Spleen (tissue), 11 donors: ENCODE measurements around the gene NSMCE4A. TPM values are rescaled to one million over a fixed set of nuclear protein-coding genes. Genes with fewer than 3 reads are reported as not detected.

Source experiments
- DNase-seq: peaks from one replicate; pipeline ENCODE4 v3.0.0-alpha.2; 2020
- H3K27ac ChIP-seq, 8 donors: fragments of 200-600 bp; sonication (generic) in 7 of 8; 1 replicate in 4 of 8; 2 replicates in 4 of 8; pipeline versions ENCODE4 v1.5.0 to v1.8.0; 2016 to 2021; ENCODE audit warnings: inconsistent platforms in 4 of 8, mild to moderate bottlenecking in 4 of 8, moderate library complexity in 1 of 8
- H3K27me3 ChIP-seq, 7 donors: fragments of 200-600 bp; sonication (generic) in 6 of 7; replicated peaks in 1 of 7; 1 replicate in 4 of 7; 2 replicates in 3 of 7; pipeline versions ENCODE4 v1.5.0 to v1.8.0; 2016 to 2021; ENCODE audit warnings: inconsistent platforms in 3 of 7, mild to moderate bottlenecking in 1 of 7
- H3K36me3 ChIP-seq, 6 donors: fragments of 200-600 bp; sonication (generic) in 5 of 6; 1 replicate in 4 of 6; 2 replicates in 2 of 6; pipeline versions ENCODE4 v1.5.0 to v1.8.0; 2016 to 2021; ENCODE audit warnings: inconsistent platforms in 2 of 6
- H3K4me1 ChIP-seq, 6 donors: fragments of 200-600 bp; sonication (generic) in 5 of 6; 1 replicate in 3 of 6; 2 replicates in 3 of 6; pipeline versions ENCODE4 v1.5.0 to v1.8.0; 2016 to 2021; ENCODE audit warnings: inconsistent platforms in 3 of 6
- H3K4me3 ChIP-seq, 8 donors: fragments of 200-600 bp; sonication (generic) in 7 of 8; 1 replicate in 4 of 8; 2 replicates in 4 of 8; pipeline versions ENCODE4 v1.5.0 to v1.8.0; 2016 to 2021; ENCODE audit warnings: inconsistent platforms in 4 of 8, mild to moderate bottlenecking in 4 of 8, moderate library complexity in 2 of 8
- H3K9me3 ChIP-seq, 8 donors: fragments of 200-600 bp; sonication (generic) in 7 of 8; 1 replicate in 4 of 8; 2 replicates in 4 of 8; pipeline versions ENCODE4 v1.5.0 to v1.8.0; 2016 to 2021; ENCODE audit warnings: inconsistent platforms in 4 of 8
- POLR2A ChIP-seq, 3 donors: fragments of 450-650 bp; IDR thresholded peaks; one replicate each; pipeline ENCODE4 v1.5.1; 2017; ENCODE audit warnings: antibody characterized with exemption in 3 of 3, mild to moderate bottlenecking in 1 of 3
- POLR2AphosphoS5 ChIP-seq, 3 donors: sonication (generic); formaldehyde crosslinking; IDR thresholded peaks; one replicate each; pipeline ENCODE4 v1.5.1; 2017; ENCODE audit warnings: antibody characterized with exemption in 3 of 3
- WGBS, 5 donors: extraction: QIAGEN DNeasy Blood & Tissue Kit in 3 of 5; methylation state at CpG; one replicate each; pipeline versions ENCODE4 v1.1.5 to v1.1.7; 2013 to 2018; 5-methylcytosine and 5-hydroxymethylcytosine counted together
- intact Hi-C: fragments of 100-400 bp; cut with DNase I; formaldehyde crosslinking; loops from one replicate; pipeline ENCODE4 v1.15.0; 2023; ENCODE audit warnings: low total_unique reads
- polyA plus RNA-seq, 3 donors: library from polyadenylated mRNA; stranded (reverse); fragments of 200-250 nt; gene quantifications; one replicate each; pipeline ENCODE4 v1.2.1, GENCODE V29; 2013
- total RNA-seq, 7 donors: library from RNA; depleted of rRNA in 3 of 7; stranded (reverse); fragments of >200 nt in 3 of 7; fragmentation: NEBNext Ultra II Directional in 4 of 7; extraction: Animal tissue kit (Norgen Biotek cat#: 25700) in 4 of 7; gene quantifications; one replicate each; pipeline versions ENCODE4 v1.1.0 to v1.2.1, GENCODE V29; 2016 to 2021
- TF ChIP-seq, protein P1 (sequence below), 11 experiments: fragments of 200-600 bp in 7 of 11; fragments of 450-650 bp in 4 of 11; sonication (generic) in 4 of 11; IDR thresholded peaks in 8 of 11; conservative IDR thresholded peaks in 3 of 11; 1 replicate in 7 of 11; 2 replicates in 4 of 11; pipeline versions ENCODE4 v1.4.0 to v1.8.0; 2016 to 2021; ENCODE audit warnings: antibody characterized with exemption in 11 of 11, inconsistent platforms in 4 of 11, mild to moderate bottlenecking in 1 of 11
- donor health status: healthy with polysubstance abuse.
- donor health status: DM: no; HTN: no; CAD: no; lungs with moderate emphysema.
- donor health status: DM: no; HTN: no; CAD: no.
- donor health status: Bipolar disorder and iron deficiency.
- donor health status: healthy.
- donor health status: DM: no; HTN: no; CAD: no.
- donor health status: DM: yes; HTN: yes; CAD: no.

NSMCE4A gene
- total and polyA plus RNA-seq, 10 donors = 49.5 to 121 (median 70.9) TPM

DNA sequence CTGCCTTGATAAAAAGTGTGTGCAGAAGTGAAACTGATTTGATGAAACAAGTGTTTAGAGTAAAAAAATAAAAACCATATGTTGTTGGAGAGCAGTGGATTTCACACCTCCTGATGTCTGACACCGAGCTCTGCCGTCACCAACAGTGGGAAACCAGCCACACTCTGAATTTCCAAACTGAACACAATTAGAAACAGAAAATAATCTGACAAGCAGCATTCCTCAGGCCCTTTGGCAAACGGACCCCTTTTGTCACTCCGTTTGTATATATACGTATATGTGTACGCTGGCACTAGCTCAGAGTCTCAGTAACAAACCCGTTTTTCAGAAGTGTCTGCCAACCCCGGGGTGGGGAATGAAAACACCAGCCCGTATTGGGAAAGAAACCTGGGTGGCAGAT, 46.4 kb upstream of the NSMCE4A start:
- H3K27me3 ChIP-seq = peaks cover 0 to 13% (median 0%) of the 10 kb centered on the region in 7 donors
- no peaks in the 10 kb centered on the region for H3K36me3 ChIP-seq
- H3K4me1 ChIP-seq = no peaks in the 10 kb centered on the region
- no peak overlapping the region for H3K27ac ChIP-seq
- WGBS, 5 donors = 73 to 82% (median 80%) methylated on average over 9 of the region's 9 CpGs
- DNase-seq = no peak
- TF ChIP-seq POLR2A (IDR thresholded peaks at IDR 0.05) = no peak
- TF ChIP-seq, protein P1, sequence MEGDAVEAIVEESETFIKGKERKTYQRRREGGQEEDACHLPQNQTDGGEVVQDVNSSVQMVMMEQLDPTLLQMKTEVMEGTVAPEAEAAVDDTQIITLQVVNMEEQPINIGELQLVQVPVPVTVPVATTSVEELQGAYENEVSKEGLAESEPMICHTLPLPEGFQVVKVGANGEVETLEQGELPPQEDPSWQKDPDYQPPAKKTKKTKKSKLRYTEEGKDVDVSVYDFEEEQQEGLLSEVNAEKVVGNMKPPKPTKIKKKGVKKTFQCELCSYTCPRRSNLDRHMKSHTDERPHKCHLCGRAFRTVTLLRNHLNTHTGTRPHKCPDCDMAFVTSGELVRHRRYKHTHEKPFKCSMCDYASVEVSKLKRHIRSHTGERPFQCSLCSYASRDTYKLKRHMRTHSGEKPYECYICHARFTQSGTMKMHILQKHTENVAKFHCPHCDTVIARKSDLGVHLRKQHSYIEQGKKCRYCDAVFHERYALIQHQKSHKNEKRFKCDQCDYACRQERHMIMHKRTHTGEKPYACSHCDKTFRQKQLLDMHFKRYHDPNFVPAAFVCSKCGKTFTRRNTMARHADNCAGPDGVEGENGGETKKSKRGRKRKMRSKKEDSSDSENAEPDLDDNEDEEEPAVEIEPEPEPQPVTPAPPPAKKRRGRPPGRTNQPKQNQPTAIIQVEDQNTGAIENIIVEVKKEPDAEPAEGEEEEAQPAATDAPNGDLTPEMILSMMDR (IDR thresholded peaks at IDR 0.05 in 8 of 11, conservative IDR thresholded peaks at IDR 0.05 in 3 of 11) = no peak
- TF ChIP-seq POLR2AphosphoS5 (IDR thresholded peaks at IDR 0.05) = no peak
- H3K9me3 ChIP-seq = no peaks in the 10 kb centered on the region
- H3K4me3 ChIP-seq = no peak overlapping the region
- intact Hi-C loops = no loop called here

DNA sequence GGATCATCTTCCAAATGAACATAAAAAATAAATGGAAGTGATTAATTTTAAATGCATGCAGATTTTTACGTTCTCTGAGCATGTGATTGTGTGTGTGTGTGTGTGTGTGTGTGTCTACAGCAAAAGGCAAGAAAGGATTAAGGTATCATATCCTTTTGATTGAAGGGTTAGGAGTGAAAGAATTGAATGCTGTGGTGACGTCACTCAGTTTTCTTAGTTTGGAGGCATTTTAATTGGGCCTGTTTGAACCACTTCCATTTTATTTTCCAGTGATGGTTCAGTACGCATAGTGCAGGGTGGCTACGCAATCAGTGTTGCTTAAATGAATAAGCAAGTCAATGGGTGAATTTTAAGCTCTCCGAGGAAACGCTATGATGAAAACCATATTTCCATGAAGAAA, 45.2 kb upstream of the NSMCE4A start:
- H3K9me3 ChIP-seq = no peaks in the 10 kb centered on the region
- intact Hi-C loops = no loop called here
- WGBS, 5 donors = 90 to 95% (median 93%) methylated on average over 6 of the region's 6 CpGs
- H3K27me3 ChIP-seq = peaks cover 0 to 13% (median 0%) of the 10 kb centered on the region in 7 donors
- DNase-seq = no peak
- no peaks in the 10 kb centered on the region for H3K4me1 ChIP-seq
- no peaks in the 10 kb centered on the region for H3K36me3 ChIP-seq
- TF ChIP-seq POLR2AphosphoS5 (IDR thresholded peaks at IDR 0.05) (no peak), POLR2A (IDR thresholded peaks at IDR 0.05) (no peak)
- TF ChIP-seq, protein P1 (IDR thresholded peaks at IDR 0.05 in 8 of 11, conservative IDR thresholded peaks at IDR 0.05 in 3 of 11) = no peak
- H3K27ac ChIP-seq = no peak overlapping the region
- no peak overlapping the region for H3K4me3 ChIP-seq

DNA sequence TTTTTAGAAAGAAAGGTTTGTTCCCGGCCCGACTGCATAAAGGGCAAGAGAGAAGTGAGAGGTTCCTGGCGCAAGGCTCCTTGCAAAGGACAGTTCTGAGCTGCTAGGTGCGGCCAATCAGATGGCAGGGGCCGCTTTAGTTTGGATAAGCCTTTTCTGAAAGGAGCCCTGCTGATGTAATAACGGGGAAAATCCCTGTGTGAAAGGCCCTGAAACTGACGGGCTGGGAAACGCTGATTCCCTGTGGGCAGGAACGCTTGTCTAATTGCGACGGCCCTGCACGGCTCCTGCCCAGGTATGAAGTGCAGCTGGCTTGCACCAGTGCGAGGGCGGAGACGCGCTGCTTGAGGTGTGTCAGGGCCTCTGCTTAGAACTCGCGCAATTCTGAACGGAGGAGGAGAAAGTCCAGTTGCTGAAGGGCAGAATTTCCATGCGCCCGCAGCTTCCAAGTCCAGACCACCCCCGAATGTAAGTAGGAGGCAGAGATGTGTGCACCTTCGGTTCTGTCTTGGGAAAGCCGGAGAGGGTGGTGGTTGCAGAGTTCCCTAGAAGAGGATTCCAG, 44.5 kb upstream of the NSMCE4A start:
- peaks cover 0 to 13% (median 0%) of the 10 kb centered on the region in 7 donors for H3K27me3 ChIP-seq
- WGBS, 5 donors = 55 to 71% (median 62%) methylated on average over 24 of the region's 24 CpGs
- TF ChIP-seq POLR2A (IDR thresholded peaks at IDR 0.05) (no peak), POLR2AphosphoS5 (IDR thresholded peaks at IDR 0.05) (no peak)
- TF ChIP-seq, protein P1 (IDR thresholded peaks at IDR 0.05 in 8 of 11, conservative IDR thresholded peaks at IDR 0.05 in 3 of 11) = no peak
- H3K36me3 ChIP-seq = no peaks in the 10 kb centered on the region
- no peak overlapping the region for H3K27ac ChIP-seq
- no peak for DNase-seq
- H3K9me3 ChIP-seq = no peaks in the 10 kb centered on the region
- intact Hi-C loops = no loop called here
- H3K4me1 ChIP-seq = no peaks in the 10 kb centered on the region
- H3K4me3 ChIP-seq = no peak overlapping the region

DNA sequence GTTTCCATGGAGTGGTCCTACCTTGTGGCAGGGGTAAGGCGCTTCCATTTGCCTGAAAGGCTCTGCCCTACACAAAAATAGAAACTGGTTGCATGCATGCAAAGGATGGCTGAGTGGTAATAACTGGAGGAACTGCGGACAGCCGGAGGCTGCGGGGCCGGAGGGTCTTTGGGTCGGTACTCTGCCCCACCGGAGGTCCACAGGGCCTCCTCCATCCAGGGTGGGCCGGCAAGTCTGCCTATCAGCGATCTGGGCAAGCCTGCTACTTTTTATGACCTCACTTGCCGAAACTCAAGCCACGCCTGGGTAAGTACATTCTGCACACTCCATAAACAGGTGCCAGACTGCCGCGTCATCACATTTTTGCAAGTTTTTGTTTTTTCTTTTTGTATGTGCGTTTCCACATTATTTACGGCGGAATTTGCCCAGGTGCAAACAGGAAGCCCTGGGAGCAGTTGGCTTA, 44.0 kb upstream of the NSMCE4A start:
- H3K36me3 ChIP-seq = no peaks in the 10 kb centered on the region
- 81 to 87% (median 84%) methylated on average over 16 of the region's 16 CpGs for WGBS, 5 donors
- no peak for DNase-seq
- H3K27me3 ChIP-seq = peaks cover 0 to 13% (median 0%) of the 10 kb centered on the region in 7 donors
- H3K4me1 ChIP-seq = no peaks in the 10 kb centered on the region
- H3K4me3 ChIP-seq = no peak overlapping the region
- intact Hi-C loops = no loop called here
- TF ChIP-seq POLR2AphosphoS5 (IDR thresholded peaks at IDR 0.05) (no peak), POLR2A (IDR thresholded peaks at IDR 0.05) (no peak)
- TF ChIP-seq, protein P1 (IDR thresholded peaks at IDR 0.05 in 8 of 11, conservative IDR thresholded peaks at IDR 0.05 in 3 of 11) = no peak
- H3K9me3 ChIP-seq = no peaks in the 10 kb centered on the region
- no peak overlapping the region for H3K27ac ChIP-seq
